HG02938 (cell line): ENCODE measurements around the gene CAST.

Source experiments
- ATAC-seq: cut with Tn5 transposase; IDR thresholded peaks from one replicate; pipeline ENCODE4 v1.9.1; 2021; ENCODE audit warnings: mild to moderate bottlenecking, moderate library complexity; ENCODE audit not compliant: unreplicated experiment

The CAST gene

DNA sequence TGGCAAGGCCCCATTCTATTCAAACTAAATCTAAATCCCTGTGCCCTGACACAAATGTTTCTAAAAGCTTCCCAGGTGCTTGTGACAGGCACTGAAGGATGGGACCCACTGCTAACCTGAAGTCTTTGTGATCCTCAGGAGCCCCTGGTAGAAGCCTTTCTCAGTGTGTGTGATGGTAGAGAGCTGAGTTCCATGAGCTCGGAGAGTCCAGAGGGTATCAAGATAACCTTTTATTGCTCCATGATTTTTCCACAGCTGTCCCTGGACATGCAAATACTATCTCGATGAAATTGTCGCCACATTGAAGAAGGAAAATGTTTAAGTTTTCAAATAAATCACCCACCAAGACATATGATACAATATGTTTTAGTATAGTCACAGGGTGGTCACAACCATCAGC is 7.7 kb downstream of the CAST start:
- ATAC-seq: no peak

DNA sequence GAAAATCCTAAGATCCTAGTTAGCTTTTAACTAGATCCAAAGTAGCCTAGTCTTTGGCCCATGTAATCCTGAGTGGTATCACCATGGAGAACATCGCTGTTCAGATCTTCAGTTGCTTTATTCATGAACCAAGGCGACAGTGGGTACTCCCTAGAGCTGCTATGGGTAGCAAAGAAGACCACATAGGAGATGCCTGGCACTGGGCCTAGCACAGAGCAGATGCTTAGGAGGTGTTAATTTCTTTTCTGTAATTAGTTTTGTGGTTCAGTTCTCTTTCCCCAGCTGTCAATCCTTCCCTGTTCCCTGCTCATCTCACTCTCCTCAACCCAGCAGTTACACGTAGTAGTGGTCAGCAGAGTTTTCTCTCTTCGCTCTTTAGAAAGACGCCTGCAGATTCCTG is 9.3 kb downstream of the CAST start:
- ATAC-seq: no peak

DNA sequence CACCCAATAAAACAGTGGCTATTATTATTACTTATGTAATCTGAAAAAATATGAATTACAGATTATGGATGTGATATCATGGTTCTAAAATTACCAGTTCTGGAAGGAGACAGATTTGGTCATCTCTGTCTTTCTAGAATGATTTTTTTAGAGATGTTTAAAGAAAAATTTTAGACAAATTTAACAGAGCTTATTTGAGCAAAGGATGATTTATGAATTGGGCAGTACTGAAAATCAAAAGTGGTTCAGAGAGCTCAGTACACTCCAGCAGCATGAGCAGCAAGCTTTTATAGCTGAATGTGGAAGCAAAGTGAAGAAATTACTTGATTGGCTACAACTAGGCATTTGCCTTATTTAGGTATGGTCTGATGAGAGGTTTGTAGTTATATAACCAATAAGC is 11.0 kb downstream of the CAST start:
- ATAC-seq: no peak

DNA sequence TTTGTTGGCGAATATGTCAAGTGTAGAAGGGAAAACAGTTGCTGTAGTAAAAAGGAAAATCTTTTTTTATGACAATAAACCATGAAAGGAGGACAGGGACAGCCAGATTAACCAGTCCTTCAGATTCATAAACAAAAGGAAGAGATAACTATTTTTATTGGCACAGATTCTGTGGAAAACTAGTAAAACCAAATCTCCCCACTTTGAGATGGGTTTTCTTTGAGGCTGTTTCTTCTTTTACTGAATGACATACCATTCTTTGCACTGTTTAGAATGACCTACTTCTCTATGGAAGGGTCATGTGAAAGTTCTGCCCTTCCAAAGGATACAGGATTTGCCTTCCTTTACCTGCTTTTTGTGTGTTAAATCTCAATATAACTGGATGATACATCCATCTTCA is 13.7 kb downstream of the CAST start:
- ATAC-seq: no peak

DNA sequence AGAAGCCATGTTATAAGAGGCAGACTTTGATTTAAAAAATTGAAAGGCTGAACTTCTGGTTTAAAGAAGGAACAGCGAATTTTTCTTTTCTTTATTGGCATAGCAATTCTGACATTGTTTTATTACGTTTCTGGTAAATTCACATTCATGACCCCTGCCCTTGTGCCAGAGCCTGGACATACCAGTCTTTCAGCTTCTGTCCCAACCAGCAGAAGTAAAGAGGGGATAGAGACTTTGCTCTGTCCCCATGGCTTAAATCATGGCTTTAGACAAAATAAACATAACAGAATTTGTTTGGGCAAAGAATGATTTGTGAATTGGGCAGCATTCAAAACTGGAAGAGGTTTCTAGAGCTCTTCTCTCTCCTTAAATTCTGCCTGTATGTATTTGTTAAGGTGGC is 15.3 kb downstream of the CAST start:
- no peak for ATAC-seq

DNA sequence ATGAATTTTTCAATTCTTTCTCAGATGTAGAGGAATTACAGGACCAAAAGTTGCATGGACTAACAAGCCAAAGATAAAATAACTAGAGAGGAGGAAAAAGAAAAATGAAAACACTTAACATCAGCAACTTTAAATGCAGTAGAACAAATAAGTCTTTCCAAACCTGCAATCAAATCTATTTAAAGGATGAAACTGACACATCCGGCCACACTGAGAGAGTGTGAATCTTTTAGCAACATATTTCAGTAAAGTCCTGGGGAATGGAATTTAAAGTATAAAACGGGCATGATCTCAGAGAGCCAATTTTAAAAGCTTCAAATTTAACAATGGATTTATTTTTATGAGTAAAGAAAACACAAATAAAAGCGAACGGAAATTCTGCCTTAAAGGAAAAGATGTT is 17.1 kb downstream of the CAST start:
- ATAC-seq: no peak

DNA sequence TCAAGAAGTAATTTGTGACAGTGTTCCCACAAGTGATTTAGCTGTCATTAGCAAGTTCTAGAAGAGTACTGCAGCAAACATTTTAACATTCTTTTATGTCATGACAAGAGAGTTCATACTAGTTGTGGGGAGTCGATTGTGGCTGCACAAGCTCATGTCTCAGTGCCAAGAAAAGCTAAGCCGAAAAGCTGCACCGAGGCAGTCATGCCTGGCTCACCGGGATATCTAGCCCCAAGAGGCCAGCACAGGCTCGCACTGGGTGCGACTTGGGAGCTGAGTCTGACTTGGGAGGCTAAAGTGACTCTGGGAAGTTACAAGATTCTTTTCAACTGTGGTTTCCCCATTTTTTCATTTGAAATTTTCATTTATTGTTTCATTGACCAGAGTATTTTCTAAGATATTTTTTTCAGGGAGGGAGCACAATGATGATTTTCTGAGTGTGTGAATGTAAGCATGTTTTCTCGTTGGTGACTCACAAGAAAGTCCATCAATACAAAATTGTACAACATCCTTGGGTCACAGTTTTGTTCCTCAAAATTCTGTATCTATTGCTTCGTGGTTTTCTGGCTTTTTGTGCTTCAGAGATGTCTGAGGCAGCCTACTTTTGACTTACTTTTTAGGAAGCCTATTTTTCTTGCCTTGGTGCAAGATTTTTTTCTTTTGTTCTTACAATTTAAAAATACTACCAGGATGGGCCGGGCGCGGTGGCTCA is 18.7 kb downstream of the CAST start:
- no peak for ATAC-seq

DNA sequence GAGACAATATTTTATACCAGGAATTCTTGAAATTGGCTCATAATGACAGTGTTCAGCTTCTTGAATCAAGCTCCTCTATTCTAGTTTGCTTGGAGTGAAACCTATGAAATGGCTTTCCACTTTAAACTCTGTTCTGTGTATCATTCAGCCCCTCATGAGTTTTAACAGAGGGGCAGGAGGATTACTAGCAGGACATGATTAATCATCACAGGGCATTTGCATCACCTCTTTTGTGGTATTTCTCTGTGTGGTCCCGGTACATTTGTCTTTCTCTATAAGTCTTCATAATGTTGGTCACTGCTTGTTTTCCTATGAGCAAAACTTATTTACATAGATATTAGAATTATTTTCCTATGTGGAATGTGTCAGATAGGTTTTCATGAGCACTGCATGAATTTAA is 21.2 kb downstream of the CAST start:
- ATAC-seq: no peak

DNA sequence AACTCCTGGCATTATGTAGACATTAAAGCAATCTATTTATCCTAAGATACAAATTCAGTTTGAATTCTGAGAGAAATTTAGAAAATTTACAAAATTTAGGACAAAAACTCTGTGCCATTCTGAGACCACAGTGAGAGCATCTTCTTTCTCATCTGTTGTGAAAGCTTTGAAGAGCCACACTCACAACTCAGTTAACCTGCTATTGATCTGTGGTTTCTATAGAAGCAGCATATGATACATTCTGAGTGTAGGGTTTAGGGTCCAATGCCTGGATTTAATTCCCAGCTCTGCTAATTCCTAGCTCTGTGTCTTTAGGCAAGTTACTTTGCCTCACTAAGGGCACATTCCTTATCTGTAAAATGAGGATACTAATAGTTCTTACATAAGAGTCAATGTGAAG is 21.6 kb downstream of the CAST start:
- no peak for ATAC-seq

DNA sequence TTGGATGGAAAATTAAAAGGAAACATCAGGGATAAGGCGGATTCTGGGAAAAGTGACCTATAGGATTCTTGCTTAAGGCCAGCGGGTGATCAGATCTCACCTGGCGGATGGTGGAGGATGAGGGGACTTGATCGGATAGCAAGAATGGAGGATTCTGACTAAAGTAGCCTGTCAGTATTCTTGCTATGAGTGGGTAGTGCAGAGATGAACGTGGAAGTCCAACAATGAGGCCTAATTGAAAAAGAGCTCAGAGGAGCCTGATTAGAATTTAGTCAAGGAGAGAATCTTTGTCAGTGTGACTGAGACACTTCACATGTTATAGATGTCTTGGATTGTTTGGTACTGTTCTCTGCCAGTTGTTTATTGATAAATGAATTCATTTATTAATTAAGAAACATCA is 24.9 kb downstream of the CAST start:
- ATAC-seq: no peak

GRCh38 chr5:96687812-96688453 is 25.8 kb downstream of the CAST start:
- peak; percentile 96 for ATAC-seq

DNA sequence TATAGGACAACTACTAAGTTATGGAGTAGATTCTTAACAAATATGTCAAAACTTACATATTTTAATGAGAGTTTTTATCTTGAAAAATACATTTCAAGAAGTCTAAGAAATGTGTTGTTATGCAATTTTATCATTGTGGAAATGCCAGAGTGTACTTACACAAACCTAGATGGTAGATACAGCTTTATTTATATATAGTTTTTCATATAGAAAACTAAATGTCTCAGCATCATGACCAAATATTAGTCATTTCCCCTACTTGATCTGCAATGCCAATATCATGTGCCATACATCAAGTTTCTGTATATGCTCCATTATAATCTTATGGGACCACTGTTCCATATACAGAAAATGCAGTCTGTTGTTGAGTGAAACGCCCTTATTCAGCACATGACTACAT is 28.7 kb downstream of the CAST start:
- no peak for ATAC-seq

GRCh38 chr5:96691503-96692303 is 29.5 kb downstream of the CAST start:
- no peak for ATAC-seq

GRCh38 chr5:96692441-96692840 is 30.3 kb downstream of the CAST start:
- ATAC-seq: no peak

- no peak for ATAC-seq
Measured at GRCh38 chr5:96699186-96699820, 37.1 kb downstream of the CAST start.

DNA sequence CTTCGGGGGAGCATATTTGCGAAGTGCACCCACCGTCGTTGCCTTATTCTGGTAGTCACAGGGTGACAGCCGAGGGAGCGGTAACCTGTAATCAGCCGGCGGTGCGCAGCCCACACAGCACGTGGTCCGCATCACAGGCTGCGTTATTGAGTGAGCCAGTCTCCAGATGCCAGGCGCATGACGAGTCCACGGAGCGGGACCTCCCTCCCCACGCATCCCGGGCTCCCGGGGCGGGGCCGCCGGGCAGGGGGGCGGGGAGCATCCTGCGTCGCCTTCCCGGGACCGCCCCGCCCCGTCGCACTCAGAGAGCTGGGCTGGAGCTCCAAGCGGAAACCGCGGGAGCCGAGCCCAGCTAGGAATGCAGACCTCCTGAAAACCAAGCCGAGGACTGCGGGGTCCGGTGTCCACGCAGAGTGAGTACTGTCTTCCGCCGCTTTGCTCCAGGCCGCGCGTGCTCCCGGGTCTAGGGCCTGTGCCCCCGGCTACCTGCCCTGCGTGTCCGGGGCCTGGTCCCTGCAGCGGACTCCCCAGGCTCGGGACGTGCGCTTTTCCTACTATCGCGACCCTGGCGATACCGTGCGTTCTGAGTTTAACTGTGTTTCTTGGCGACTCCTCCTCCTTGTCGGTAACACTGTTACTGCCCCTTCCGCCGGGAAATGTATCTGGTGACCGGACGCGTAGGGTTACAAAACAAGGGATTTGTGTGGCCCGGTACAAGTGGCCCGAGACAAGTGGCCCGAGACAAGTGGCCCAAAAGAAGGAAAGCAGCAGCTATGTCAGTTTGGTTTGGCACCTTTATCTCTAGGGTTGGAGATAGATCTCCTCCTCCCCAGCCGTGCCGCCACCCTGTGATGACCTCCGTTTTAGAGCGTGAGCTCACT is 40.6 kb downstream of the CAST start:
- ATAC-seq: peak; percentile 62

DNA sequence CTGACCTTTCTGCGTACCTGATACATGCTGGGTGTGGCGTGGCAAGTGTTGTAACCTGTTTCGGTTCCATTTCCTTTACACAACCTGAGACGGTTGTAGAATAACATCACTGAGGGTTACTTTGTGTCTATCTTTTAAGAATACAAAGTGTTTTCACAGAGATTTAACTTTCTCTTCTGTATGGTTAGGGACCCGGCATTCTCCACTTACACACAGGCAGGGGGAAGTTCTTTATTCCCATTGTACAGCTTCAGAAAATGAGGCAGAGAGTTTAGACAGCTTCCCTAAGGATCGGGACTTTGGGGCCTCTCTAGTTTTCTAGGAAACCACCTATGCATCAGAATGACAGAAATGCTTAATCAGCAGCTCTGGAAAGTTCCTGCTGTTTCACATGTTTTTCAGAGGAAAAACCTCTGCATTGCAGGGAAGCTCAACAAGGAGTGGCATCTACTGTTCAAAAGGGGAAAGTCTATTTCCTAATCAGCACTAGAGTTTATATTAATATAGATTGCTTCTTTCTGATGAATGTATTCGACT is 41.3 kb downstream of the CAST start:
- peak; percentile 87 for ATAC-seq

DNA sequence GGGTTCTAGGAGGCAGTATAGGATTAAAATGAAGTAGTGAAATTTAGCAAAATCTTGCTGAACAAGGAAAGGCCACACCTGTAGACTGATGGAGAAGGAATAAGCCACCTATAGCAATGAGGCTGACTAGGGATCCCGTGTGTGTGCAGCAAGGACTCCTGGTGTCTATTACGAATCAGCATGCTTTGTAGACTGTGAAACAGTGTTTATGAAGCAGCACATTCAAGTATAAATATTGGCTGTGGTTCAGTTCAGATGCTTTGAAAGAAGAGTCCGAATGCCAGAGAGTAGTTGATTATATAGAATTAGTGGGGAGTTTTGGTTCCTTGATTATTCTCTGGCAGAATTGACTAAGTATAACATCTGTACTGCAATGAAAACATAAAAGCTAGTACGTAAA is 41.8 kb downstream of the CAST start:
- no peak for ATAC-seq

- no peak for ATAC-seq
Measured at GRCh38 chr5:96706433-96707111, 44.4 kb downstream of the CAST start.

GRCh38 chr5:96708600-96708999 is 46.4 kb downstream of the CAST start:
- no peak for ATAC-seq
